WTC11 (cell line): ENCODE measurements around the gene IPO11. TPM values are rescaled to one million over a fixed set of nuclear protein-coding genes. Genes with fewer than 3 reads are reported as not detected.

Source experiments
- ATAC-seq: fragments of 200-7000 bp; cut with Tn5 transposase; 2 replicates; pipeline ENCODE4 v1.10.0; 2021; ENCODE audit warnings: mild to moderate bottlenecking, moderate library complexity
- CTCF ChIA-PET: fragments of 300-600 bp; sonication (Branson Sonifier 250); formaldehyde crosslinking; loops from one replicate; lab custom pipeline; 2021; ENCODE audit warnings: antibody characterized with exemption; lab: Charles Lee
- POLR2A ChIA-PET: fragments of 350-600 bp; sonication (Branson Sonifier 250); formaldehyde crosslinking; loops from one replicate; lab custom pipeline; 2021; ENCODE audit warnings: antibody characterized with exemption; lab: Charles Lee
- DNase-seq: peaks from one replicate; pipeline ENCODE4 v3.0.0; 2021; ENCODE audit warnings: low spot score
- H3K27ac Mint-ChIP-seq: 2 replicates; pipeline ENCODE4 v1.8.0; 2021; ENCODE audit warnings: mixed read lengths
- H3K27me3 Mint-ChIP-seq: 2 replicates; pipeline ENCODE4 v1.8.0; 2021; ENCODE audit warnings: low read depth, mild to moderate bottlenecking, moderate library complexity, mixed read lengths
- H3K36me3 Mint-ChIP-seq: 2 replicates; pipeline ENCODE4 v1.8.0; 2021; ENCODE audit warnings: mixed read lengths
- H3K4me1 Mint-ChIP-seq: 2 replicates; pipeline ENCODE4 v1.8.0; 2022; ENCODE audit warnings: mixed read lengths
- H3K4me3 Mint-ChIP-seq: 2 replicates; pipeline ENCODE4 v1.8.0; 2021; ENCODE audit warnings: mild to moderate bottlenecking, moderate library complexity, mixed read lengths
- H3K9me3 Mint-ChIP-seq: 2 replicates; pipeline ENCODE4 v1.8.0; 2021; ENCODE audit warnings: mixed read lengths
- ATF2 ChIP-seq: sonication (generic); formaldehyde crosslinking; IDR thresholded peaks from 2 replicates; pipeline ENCODE4 v1.8.1; 2022; ENCODE audit warnings: low read depth, missing genetic modification reagents, borderline replicate concordance
- ELF4 ChIP-seq: sonication (generic); formaldehyde crosslinking; IDR thresholded peaks from 2 replicates; pipeline ENCODE4 v1.8.1; 2022; ENCODE audit warnings: low read depth, mild to moderate bottlenecking, moderate library complexity, missing genetic modification reagents
- ESRRA ChIP-seq: sonication (generic); formaldehyde crosslinking; IDR thresholded peaks from 2 replicates; pipeline ENCODE4 v1.8.1; 2022; ENCODE audit warnings: mild to moderate bottlenecking, missing genetic modification reagents, borderline replicate concordance
- GABPB1 ChIP-seq: sonication (generic); formaldehyde crosslinking; IDR thresholded peaks from 2 replicates; pipeline ENCODE4 v1.8.1; 2023; ENCODE audit warnings: mild to moderate bottlenecking, missing genetic modification reagents
- IRF1 ChIP-seq: sonication (generic); formaldehyde crosslinking; IDR thresholded peaks from 2 replicates; pipeline ENCODE4 v1.8.0; 2023; ENCODE audit warnings: missing genetic modification reagents
- NR2C2 ChIP-seq: sonication (generic); formaldehyde crosslinking; IDR thresholded peaks from 2 replicates; pipeline ENCODE4 v1.8.0; 2022; ENCODE audit warnings: mild to moderate bottlenecking, missing genetic modification reagents
- PRRX2 ChIP-seq: fragments of 250-450 bp; sonication (Bioruptor Pico); IDR thresholded peaks from 2 replicates; pipeline ENCODE4 v1.8.0; 2021; ENCODE audit warnings: mild to moderate bottlenecking
- SMAD4 ChIP-seq: sonication (generic); formaldehyde crosslinking; IDR thresholded peaks from 2 replicates; pipeline ENCODE4 v1.8.0; 2022; ENCODE audit warnings: mild to moderate bottlenecking, missing genetic modification reagents
- TCF7 ChIP-seq: sonication (generic); formaldehyde crosslinking; IDR thresholded peaks from 2 replicates; pipeline ENCODE4 v1.8.0; 2022; ENCODE audit warnings: mild to moderate bottlenecking, low read depth, missing genetic modification reagents, moderate library complexity
- TP53 ChIP-seq: sonication (generic); formaldehyde crosslinking; IDR thresholded peaks from 2 replicates; pipeline ENCODE4 v1.8.1; 2023; ENCODE audit warnings: mild to moderate bottlenecking, missing genetic modification reagents
- USF1 ChIP-seq: sonication (generic); formaldehyde crosslinking; IDR thresholded peaks from 2 replicates; pipeline ENCODE4 v1.8.0; 2022; ENCODE audit warnings: mild to moderate bottlenecking, missing genetic modification reagents
- ZNF219 ChIP-seq: sonication (generic); formaldehyde crosslinking; IDR thresholded peaks from 2 replicates; pipeline ENCODE4 v1.8.0; 2023; ENCODE audit warnings: missing genetic modification reagents, mild to moderate bottlenecking, borderline replicate concordance
- ZNF263 ChIP-seq: sonication (generic); formaldehyde crosslinking; IDR thresholded peaks from 2 replicates; pipeline ENCODE4 v1.8.1; 2022; ENCODE audit warnings: low read depth, mild to moderate bottlenecking, moderate library complexity, missing genetic modification reagents
- ZNF416 ChIP-seq: fragments of 250-450 bp; sonication (Bioruptor Pico); IDR thresholded peaks from 2 replicates; pipeline ENCODE4 v1.9.0; 2021; ENCODE audit warnings: mild to moderate bottlenecking, inconsistent platforms
- ZNF423 ChIP-seq: fragments of 250-450 bp; sonication (Bioruptor Pico); IDR thresholded peaks from 2 replicates; pipeline ENCODE4 v2.1.2; 2022; ENCODE audit warnings: mild to moderate bottlenecking, moderate library complexity
- ZNF425 ChIP-seq: fragments of 250-450 bp; sonication (Bioruptor Pico); conservative IDR thresholded peaks from 2 replicates; pipeline ENCODE4 v1.9.0; 2021; ENCODE audit warnings: mild to moderate bottlenecking
- ZNF532 ChIP-seq: fragments of 250-450 bp; sonication (Bioruptor Pico); IDR thresholded peaks from 2 replicates; pipeline ENCODE4 v1.9.0; 2021; ENCODE audit warnings: mild to moderate bottlenecking, borderline replicate concordance
- total RNA-seq: library from RNA; stranded (reverse); gene quantifications from 3 replicates; pipeline ENCODE4 v1.2.3, GENCODE V29; 2021
- TF ChIP-seq, protein P1 (sequence below): fragments of 250-450 bp; sonication (Bioruptor Pico); IDR thresholded peaks from 2 replicates; pipeline ENCODE4 v1.8.0; 2021; ENCODE audit warnings: mild to moderate bottlenecking
- TF ChIP-seq, protein P2 (sequence below): sonication (generic); formaldehyde crosslinking; IDR thresholded peaks from 2 replicates; pipeline ENCODE4 v1.8.0; 2022; ENCODE audit warnings: mild to moderate bottlenecking, missing genetic modification reagents
- TF ChIP-seq, protein P3 (sequence below): fragments of 200-600 bp; IDR thresholded peaks from 2 replicates; pipeline ENCODE4 v1.8.0; 2022; ENCODE audit warnings: antibody characterized with exemption
- TF ChIP-seq, protein P4 (sequence below): sonication (generic); formaldehyde crosslinking; IDR thresholded peaks from 2 replicates; pipeline ENCODE4 v1.8.1; 2023; ENCODE audit warnings: mild to moderate bottlenecking, missing genetic modification reagents, moderate library complexity

Gene IPO11
- total RNA-seq, 1 experiment from 2014 or later = 61.9 TPM

- H3K4me3 Mint-ChIP-seq = no peak overlapping the region
- H3K9me3 Mint-ChIP-seq = no peaks in the 10 kb centered on the region
- no peak overlapping the region for H3K27ac Mint-ChIP-seq
- DNase-seq = no peak
- H3K27me3 Mint-ChIP-seq = no peaks in the 10 kb centered on the region
- ATAC-seq = no peak
- CTCF ChIA-PET = interaction anchor here (0.8 kb wide), 1 partner anchor 15 kb away, joined by 6 read pairs; no protein-coding TSS in a partner anchor
- peaks cover 3% of the 10 kb centered on the region; the same call in 1 of the 2 replicates for H3K4me1 Mint-ChIP-seq
- TF ChIP-seq PRRX2 (no peak), USF1 (CRISPR knock-in tag) (no peak), ZNF416 (no peak), ZNF423 (no peak), ZNF219 (CRISPR knock-in tag) (no peak), ZNF425 (CRISPR knock-in tag) (no peak), ESRRA (CRISPR knock-in tag) (no peak)
- TF ChIP-seq, protein P1, sequence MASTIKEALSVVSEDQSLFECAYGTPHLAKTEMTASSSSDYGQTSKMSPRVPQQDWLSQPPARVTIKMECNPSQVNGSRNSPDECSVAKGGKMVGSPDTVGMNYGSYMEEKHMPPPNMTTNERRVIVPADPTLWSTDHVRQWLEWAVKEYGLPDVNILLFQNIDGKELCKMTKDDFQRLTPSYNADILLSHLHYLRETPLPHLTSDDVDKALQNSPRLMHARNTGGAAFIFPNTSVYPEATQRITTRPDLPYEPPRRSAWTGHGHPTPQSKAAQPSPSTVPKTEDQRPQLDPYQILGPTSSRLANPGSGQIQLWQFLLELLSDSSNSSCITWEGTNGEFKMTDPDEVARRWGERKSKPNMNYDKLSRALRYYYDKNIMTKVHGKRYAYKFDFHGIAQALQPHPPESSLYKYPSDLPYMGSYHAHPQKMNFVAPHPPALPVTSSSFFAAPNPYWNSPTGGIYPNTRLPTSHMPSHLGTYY (CRISPR knock-in tag) = no peak
- 0 out of 2 replicates have a peak, but pooled peaks cover 3% of the 10 kb centered on the region for H3K36me3 Mint-ChIP-seq
- POLR2A ChIA-PET = interaction anchor here (0.7 kb wide), 1 partner anchor 62 kb away, joined by 10 read pairs; no protein-coding TSS in a partner anchor
Measured at GRCh38 chr5:62584391-62584790, 171.8 kb downstream of the IPO11 start.

DNA sequence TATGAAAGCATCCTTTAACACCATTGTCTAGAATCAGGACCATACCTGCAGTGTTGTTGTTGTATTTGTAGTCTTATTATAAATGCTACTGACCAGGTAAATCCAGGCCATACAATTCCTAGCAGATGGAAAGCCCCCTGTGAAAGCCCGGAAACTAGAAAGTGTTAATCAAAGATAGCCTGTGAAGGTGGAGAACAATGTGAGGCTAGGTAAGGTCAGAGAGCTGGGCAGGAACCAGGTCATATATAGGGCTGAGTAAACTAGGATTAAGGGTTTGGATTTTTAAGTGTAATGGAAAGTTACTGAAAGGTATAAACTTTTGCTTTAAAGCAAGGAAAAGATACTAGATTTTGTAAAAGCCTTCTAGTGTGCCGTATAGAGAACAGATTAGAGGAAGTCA, 172.7 kb downstream of the IPO11 start:
- 0 out of 2 replicates have a peak overlapping the region, but pooled peaks have one; percentile 42 for H3K27ac Mint-ChIP-seq
- 0 out of 2 replicates have a peak, but pooled peaks cover 3% of the 10 kb centered on the region for H3K36me3 Mint-ChIP-seq
- ATAC-seq (no peak), DNase-seq (no peak)
- CTCF ChIA-PET = no interaction called here
- no peaks in the 10 kb centered on the region for H3K27me3 Mint-ChIP-seq
- H3K9me3 Mint-ChIP-seq = no peaks in the 10 kb centered on the region
- H3K4me3 Mint-ChIP-seq = no peak overlapping the region
- POLR2A ChIA-PET = no interaction called here
- peaks cover 3% of the 10 kb centered on the region; the same call in 1 of the 2 replicates for H3K4me1 Mint-ChIP-seq
- TF ChIP-seq ELF4 (no peak), ZNF532 (no peak), TP53 (no peak), ZNF263 (CRISPR knock-in tag) (no peak), GABPB1 (CRISPR knock-in tag) (no peak), TCF7 (CRISPR knock-in tag) (no peak), SMAD4 (no peak), ATF2 (CRISPR knock-in tag) (no peak), IRF1 (CRISPR knock-in tag) (no peak), NR2C2 (no peak)
- TF ChIP-seq, protein P2, sequence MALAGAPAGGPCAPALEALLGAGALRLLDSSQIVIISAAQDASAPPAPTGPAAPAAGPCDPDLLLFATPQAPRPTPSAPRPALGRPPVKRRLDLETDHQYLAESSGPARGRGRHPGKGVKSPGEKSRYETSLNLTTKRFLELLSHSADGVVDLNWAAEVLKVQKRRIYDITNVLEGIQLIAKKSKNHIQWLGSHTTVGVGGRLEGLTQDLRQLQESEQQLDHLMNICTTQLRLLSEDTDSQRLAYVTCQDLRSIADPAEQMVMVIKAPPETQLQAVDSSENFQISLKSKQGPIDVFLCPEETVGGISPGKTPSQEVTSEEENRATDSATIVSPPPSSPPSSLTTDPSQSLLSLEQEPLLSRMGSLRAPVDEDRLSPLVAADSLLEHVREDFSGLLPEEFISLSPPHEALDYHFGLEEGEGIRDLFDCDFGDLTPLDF = no peak
- TF ChIP-seq, protein P3, sequence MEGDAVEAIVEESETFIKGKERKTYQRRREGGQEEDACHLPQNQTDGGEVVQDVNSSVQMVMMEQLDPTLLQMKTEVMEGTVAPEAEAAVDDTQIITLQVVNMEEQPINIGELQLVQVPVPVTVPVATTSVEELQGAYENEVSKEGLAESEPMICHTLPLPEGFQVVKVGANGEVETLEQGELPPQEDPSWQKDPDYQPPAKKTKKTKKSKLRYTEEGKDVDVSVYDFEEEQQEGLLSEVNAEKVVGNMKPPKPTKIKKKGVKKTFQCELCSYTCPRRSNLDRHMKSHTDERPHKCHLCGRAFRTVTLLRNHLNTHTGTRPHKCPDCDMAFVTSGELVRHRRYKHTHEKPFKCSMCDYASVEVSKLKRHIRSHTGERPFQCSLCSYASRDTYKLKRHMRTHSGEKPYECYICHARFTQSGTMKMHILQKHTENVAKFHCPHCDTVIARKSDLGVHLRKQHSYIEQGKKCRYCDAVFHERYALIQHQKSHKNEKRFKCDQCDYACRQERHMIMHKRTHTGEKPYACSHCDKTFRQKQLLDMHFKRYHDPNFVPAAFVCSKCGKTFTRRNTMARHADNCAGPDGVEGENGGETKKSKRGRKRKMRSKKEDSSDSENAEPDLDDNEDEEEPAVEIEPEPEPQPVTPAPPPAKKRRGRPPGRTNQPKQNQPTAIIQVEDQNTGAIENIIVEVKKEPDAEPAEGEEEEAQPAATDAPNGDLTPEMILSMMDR = no peak
- TF ChIP-seq, protein P4, sequence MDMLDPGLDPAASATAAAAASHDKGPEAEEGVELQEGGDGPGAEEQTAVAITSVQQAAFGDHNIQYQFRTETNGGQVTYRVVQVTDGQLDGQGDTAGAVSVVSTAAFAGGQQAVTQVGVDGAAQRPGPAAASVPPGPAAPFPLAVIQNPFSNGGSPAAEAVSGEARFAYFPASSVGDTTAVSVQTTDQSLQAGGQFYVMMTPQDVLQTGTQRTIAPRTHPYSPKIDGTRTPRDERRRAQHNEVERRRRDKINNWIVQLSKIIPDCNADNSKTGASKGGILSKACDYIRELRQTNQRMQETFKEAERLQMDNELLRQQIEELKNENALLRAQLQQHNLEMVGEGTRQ (CRISPR knock-in tag) = no peak
